Activated naive CD4-positive, alpha-beta T cell (primary cell): ENCODE data around the gene PHF14.
"Not testable (repeated sequence)": the region's sequence is repeated elsewhere in the genome, so short reads cannot be mapped to it uniquely, and the experiment has no call there.

Experiments
- DNase-seq, 4 experiments: peaks; one replicate each; lab custom pipeline; 2025; lab: John Stamatoyannopoulos, UW

Gene PHF14

DNA sequence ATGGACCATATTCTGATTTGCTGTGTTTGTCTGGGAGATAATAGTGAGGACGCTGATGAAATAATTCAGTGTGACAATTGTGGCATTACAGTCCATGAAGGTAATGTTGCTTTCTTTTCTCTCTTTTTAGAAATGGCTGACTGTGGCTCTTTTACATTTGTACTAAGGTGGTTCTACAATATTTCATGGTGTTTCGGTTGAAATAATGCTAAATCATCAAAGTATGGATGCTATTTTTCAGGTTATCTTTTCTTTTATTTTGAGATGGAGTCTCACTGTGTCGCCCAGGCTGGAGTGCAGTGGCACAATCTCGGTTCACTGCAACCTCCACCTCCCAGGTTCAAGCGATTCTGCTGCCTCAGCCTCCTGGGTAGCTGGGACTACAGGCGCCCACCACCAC, 17.1 kb downstream of the PHF14 start:
- DNase-seq: not testable (repeated sequence)

DNA sequence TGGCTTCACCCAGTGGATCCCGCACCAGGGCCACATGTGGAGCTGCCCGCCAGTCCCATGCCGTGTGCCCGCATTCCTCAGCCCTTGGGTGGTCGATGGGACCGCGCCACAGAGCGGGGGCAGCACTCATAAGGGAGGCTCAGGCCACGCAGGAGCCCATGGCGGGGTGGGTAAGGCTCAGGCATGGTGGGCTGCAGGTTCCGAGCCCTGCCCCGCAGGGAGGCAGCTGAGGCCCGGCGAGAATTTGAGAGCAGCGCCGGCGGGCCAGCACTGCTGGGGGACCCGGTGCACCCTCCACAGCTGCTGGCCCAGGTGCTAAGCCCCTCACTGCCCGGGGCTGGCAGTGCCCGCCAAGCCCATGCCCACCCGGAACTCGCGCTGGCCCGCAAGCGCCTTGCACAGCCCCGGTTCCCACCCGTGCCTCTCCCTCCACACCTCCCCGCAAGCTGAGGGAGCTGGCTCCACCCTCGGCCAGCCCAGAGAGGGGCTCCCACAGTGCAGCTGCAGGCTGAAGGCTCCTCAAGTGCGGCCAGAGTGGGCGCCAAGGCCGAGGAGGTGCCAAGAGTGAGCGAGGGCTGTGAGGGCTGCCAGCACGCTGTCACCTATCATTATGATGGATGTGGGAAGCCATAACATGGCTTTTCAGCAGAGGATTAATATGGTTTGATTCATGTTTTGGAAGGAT, 22.0 kb downstream of the PHF14 start:
- DNase-seq: not testable (repeated sequence)

DNA sequence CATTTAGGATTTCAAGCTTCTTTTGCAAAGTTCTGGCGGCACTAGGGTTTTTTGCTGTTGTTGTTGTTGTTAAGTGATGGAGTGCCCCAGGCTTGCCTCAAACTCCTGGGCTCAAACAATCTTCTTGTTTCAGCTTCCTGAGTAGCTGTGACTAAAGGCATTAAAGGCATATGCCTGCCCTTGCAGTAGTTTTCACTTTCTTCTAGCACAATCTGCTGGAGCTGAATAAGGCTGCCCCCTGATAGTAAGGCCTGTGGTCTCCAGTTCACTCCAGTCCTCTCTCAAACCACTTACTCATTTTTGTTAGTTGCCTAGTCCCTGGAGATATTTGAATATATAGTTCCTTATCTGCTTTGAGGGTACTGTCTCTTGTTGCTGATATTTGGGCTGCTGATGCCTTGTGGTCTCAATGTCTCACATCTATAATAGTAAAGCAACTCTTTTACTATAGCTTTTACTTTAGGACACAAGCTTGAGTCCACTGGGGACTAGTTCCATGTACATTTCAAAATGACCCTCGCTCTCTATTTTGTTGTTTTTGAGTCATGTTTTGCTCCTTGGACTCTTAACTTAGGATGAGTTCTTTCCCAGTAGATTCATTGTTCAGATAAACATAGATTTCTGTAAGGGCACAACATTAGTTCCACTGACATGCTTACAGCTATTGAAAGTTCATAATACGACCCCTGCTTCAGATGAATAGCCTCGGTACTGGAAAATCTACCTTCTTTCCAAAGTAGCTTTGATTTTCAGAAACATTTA, 25.5 kb downstream of the PHF14 start:
- DNase-seq: no peak

DNA sequence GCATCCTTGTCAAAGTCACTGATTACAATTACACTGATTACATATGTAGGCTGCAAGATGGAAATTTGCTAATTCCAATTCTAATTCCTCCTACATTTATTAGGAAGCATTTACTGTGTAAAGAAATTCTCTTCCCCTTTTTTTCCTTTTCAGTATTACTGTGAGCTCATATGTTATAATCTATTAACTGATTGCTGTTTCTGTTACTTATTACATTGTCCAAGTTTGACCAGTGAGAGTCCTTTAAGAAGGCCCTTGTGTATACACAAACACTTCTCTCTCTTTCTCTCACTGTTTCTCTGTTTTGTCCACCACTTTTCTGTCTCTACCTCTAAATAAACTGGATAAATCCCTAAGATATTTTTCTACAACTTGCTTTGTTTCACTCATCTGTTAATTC, 31.5 kb downstream of the PHF14 start:
- no peak for DNase-seq

DNA sequence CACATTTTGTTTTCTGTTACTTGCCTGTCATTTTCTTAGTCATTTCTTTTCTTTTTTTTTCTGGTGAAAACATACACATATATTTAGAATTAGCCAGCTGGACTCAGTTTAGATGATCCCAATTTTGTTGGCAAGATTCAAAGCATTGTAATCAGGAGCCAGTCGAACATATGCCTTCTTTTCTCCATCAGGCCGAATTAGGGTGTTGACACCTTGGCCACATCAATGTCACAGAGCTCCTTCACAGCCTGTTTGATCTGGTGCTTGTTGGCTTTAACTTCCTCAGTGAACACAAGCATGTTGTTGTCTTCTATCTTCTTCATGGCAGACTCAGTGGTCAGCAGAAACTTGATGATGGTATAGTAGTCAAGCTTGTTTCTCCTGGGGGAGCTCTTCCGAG, 32.6 kb downstream of the PHF14 start:
- DNase-seq: no peak

DNA sequence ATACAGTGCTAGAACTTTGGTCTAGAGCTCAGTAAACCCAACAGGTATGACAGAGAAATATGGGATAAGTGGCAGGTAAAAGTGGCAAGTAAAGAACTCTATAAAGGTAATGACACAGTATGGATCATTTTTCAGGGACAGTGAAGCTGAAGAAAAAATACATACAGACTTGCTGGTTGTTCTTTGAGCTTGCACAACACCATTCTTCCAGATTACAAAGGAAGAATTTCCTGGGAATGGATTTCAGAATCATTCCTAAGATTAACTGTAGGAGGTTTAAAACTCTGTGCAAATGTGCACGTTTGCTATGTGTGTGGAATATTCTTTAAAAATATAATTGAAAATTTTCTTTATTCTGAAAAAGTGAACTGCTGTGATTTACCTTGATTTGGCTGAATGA, 36.0 kb downstream of the PHF14 start:
- DNase-seq: no peak

DNA sequence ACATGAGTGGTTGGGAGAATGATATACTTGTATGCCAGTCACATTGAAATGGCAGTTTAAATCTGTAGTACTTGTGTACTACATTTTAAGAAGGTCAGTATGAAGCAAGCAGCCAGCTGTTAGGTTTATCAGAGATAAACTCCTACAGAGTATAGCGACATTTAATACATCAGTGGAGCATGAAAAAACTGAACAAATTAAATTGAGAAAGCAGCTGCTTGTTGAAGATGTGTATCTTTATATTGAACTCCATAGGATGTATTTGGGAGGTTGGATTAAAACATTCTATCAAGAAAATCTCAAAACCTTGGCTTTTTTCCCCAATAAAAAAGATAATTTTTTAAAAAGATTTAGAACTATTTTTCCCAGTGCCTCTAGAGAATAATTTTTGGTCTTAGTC, 47.8 kb downstream of the PHF14 start:
- no peak for DNase-seq

DNA sequence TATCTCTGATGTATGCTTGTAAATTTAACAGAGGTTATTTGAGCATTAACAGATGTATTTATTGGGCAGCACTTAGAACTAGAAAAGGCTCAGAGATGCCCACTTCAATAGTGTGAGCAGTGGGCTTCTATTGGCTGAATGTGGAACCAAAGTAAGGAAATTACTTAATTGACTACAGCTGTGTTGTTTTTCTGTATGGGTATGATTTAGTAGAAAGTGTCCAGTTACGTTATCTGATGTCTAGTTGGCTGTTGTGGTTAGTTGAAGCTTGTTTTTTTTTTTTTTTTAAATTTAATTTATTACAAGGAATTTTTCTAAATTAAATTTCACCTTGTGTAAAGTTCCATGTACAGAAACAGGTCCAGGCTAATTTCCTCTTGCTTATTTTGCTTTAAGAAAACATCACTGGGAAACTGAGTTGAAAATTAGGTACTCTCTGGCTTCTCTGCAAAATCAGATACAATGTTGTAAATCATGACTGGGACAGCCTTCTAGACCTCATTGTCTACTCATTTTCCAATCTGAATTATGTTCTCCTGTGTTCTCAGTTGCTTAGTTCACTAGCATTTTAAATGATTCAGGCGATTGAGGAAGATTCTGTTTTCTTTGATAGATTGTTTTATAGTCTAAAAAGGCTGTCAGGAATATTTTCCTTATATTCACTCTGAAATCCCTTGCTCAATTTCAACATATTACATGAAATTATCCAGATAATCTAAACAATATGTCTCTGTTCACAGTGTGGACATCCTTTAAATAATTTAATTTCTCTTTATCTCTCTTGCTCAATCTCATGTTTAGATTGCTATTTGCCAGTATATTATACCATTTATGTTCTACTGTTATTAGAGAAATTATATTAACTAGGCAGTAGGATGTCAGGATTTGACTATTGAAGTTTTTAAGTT, 53.0 kb downstream of the PHF14 start:
- no peak for DNase-seq

DNA sequence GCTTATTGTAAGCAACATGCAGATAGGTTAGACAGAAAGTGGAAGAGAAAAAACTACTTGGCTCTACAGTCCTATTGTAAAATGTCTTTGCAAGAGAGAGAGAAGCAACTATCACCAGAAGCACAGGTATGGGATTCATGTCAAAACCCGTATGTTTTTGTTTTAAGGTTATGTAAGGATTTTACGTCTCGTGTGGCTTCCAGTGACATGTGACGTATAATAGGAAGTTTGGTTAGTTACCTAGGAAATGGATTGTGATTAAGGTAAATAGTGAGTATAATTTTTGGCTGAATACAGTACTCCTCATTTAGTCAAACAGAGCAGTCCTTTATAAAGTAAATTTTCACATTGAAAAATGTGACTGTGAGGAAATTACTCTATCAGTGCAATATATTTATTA, 62.0 kb downstream of the PHF14 start:
- no peak for DNase-seq

DNA sequence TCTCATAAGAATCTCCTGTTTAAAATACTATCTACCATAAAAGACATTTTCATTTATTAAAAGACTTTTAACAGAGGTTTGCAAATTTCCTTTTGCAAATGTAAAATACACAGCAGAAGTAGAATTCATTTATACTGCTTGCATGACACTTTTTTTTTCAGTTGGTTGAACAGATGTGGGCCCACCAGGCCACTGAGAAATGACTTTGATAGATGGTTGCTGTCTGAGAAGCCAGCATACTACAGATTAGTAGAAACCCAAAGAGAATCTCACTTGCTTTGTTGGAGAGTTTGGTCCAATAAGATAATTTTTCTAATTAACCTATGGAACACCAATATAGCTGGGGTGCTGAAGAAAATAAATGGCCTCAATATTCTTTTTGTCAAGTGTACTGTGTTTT, 66.3 kb downstream of the PHF14 start:
- DNase-seq: no peak

DNA sequence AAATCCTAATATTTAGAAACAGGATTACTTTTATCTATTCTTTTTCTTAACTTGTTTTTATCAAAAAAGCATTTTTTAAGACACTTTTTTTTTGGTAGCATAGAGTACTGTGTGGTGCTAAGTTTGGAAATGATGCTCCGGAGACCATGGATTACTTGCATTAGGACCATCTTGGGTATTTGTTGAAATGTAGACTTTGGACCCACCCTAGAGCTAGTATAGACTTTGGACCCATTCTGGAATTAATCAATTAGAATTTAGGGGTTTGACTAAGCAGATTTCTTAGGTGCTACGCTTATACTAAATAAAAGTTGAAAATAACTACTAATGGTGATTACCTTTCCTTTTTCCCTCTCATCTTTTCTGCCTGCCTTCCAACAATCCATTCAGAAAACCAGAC, 80.4 kb downstream of the PHF14 start:
- DNase-seq: no peak

DNA sequence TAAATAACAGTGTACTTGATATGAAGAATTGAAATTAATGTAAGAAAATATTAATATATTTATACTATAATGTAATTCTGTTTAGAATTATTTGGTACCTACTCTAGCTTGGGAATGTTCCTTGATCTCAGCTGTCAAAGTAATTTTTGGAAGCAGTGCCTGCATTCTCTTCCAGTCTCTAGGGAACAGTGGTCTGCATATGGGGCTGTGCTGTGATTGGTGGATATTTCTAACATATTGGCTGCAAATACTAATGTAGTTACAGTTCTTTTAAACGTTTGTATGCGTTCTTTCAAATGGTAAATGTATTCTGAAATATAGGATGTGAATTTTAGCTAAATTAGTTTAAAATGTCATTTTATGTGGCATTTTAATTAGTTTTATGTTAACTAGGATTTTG, 87.2 kb downstream of the PHF14 start:
- no peak for DNase-seq

DNA sequence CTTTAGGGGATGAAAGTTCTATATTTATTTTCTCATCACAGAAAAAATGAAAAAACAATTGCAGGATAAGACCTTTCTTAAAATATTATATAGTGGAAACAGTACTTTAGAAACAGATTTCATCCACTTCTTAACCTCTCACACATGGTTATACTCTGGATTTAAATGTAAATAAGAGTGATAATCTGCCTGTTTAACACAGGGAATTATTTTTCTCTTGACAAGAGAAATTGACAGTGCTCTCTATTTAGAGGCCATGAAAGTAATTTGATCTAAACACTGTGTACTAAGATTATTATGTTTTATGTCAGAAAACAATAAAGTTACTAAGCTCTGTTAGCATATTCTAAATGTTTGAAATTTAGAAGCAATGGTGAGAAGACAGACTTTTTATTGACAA, 88.4 kb downstream of the PHF14 start:
- no peak for DNase-seq

DNA sequence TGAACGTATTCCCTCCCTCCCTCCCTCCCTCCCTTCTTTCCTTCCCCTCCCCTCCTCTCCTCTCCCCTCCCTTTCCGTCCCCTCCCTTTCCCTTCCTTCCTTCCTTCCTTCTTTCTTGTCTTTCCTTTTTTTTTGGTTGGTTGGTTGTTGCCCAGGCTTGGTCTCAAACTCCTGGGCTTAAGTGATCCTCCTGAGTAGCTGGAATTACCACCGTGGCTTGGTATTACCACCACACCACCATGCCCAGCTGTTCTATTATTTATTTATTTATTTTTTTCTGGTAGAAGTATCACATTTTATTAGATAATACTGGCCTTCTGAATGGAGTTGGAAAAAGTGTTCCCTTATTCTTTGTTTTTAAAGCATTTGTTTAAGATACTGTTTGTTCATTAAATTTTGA, 95.9 kb downstream of the PHF14 start:
- no peak for DNase-seq

DNA sequence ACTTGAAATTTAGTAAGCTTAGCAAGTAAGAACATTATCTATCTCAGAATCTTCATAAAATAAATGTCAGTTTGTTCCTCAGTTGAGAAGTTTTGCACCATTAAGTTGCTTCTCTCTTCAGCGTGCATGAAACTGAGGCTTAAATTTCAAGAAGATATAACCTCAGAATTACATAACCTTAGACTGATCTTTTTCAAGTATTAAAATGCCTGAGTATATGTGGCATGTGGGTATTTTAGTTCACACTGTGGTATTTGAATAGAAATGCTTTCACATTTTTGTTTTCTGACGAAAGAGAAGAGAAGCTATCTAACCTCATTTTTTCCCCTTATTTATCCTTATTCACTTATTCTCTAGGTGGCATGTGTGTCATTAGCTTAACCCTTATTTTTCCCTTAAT, 104.1 kb downstream of the PHF14 start:
- no peak for DNase-seq

DNA sequence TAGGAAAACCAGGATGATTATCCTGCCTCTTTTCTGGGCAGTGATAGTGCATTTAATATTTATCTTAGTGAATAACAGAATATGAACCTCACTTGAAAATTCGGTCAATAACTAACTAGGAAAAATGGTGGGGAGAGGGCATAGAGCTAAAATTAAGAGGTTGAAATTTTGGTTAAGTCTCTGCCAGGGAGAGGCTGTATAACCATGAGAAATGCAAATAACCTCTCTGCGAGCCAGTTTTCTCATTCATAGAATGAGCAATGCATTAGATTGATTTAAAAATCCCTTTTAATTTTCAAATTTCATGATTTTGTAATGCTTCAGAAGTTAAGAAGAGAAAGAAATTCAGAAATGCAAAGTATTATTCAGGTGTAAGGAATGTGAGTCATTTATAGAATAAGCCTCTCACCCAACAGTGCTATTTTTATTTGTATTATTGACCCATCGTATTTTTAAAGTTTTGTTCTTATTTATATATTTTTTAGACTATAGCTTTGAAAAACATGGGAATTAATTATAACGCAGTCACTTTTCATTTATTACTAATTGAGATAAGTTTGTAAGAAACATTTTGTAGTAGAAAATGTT, 104.7 kb downstream of the PHF14 start:
- DNase-seq: no peak

DNA sequence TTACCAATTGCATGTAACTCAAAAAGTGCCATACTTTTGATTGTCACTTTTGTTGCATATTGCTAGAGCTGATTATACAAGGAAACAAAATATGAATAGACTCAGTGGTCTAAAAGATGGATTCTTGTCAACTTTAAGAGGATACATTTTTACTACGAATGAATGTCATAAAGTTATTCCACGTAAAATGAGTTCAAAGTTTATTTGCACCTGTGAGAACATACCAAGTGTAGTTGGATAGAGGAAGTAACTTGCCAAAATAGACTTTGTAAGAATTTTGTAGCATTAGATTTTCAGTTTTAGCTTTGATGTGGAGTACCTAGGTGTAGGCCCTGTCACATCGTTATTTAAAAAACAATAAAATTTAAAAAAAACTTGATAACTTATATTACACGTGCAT, 106.2 kb downstream of the PHF14 start:
- no peak for DNase-seq

DNA sequence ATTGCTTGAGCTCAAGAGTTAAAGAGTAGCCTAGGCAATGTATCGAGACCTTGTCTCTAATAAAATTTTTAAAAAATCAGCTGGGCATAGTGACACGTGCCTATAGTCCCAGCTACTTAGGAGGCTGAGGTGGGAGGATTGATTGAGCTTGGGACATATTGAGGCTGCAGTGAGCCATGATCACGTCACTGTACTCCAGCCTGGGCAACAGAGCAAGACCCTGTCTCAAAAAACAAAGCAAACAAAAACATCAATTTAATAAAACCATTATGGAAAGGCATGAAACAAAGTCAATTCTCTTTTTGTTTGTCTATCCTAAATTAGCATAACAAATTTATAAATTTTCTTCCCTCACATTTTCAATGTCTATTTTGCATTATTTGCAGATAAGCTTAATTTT, 108.4 kb downstream of the PHF14 start:
- DNase-seq: no peak

DNA sequence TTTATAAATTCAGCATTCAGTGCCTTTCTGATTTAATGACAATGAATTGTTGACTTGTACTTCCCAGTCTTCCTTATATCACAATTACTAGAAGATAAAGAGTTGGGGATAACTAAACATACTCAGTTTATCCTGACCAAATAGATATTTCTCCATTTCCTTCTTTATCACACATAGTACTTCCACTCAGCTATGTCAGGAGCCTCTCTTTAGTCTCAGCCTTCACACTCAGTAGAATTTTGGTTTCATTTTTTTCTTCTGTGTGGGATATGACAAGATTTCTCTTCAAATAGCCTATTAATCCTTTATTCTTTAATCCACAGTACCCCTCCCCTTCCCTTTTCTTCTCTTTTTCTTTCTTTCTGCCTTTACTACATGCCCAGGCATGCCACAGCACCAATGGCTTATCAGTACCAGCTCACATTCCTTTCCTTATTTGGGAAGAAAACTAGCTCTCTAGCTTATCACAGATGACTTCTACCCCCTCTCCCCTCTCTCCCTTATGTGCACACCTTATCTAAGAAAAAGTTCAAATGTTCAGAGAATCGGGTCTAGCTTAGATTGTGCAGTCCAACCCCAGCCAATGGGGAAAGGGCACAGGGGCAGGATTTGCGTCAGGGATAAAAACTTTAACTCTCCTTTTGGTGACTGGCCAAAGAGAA, 109.0 kb downstream of the PHF14 start:
- no peak for DNase-seq

DNA sequence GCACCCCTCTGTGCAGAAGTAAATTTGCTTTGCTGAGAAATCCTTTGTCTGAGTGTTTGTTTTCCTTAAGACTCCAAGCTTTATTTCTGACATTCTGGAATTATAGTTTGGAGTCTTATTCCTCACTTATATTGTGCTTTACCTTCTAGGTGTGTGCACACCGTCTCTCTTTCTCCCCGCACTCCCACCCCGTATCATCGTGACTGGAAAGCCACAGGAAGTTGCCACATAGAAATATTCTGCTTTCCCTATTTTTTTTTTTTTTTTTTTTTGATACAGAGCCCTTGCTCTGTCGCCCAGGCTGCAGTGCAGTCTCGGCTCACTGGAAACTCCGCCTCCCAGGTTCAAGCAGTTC, 109.5 kb downstream of the PHF14 start:
- no peak for DNase-seq

DNA sequence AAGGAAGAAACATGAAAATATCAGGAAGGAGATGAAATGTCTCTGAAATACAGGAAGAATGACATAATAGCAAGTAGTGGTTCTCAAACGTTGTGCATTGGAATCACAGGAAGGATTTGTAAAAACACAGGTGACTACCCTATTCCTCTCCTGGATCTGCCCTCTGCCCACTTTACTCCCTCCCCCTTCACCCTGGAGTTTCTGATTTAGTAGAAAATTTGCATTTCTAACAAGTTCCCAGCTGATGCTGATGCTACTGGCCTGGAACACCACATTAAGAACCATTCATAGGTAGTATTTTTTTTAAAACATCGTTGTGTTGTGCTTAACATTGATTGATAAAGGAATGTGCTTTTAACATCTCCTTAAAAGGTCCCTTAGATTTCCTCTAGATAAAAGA, 130.9 kb downstream of the PHF14 start:
- DNase-seq: no peak

DNA sequence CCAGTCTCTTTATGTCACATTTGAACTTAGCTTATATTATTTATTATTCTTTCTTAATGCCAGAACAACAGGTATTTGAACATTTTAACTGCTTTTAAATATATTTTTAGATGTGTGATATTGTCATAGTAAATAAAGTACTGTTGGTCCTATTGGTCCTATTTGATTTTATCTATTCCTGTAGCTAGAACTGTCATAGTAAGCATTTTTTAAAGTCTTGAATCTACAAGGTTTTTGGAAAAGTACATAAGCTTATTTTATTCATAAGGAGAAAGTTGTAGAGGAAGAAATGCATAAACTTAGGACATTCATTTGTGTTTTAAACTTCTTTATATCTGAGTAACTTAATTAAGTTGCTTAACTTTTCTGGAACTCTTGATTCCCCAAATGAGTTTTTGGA, 136.0 kb downstream of the PHF14 start:
- no peak for DNase-seq
